CD14-positive monocyte (primary cell): ENCODE results near the gene SNX2. TPM values are rescaled to one million over a fixed set of nuclear protein-coding genes. Genes with fewer than 3 reads are reported as not detected.

Source experiments
- DNase-seq, 3 donors: peaks; one replicate each; pipeline ENCODE4 v3.0.0-alpha.2; 2011 to 2022
- H2AFZ ChIP-seq: 2 replicates; pipeline ENCODE4 v1.6.0; 2012; ENCODE audit warnings: mild to moderate bottlenecking, low read depth, low read length, inconsistent platforms; ENCODE audit not compliant: insufficient read depth, poor library complexity, severe bottlenecking
- H3K27ac ChIP-seq, 2 donors: 1 replicate in 1 of 2; 2 replicates in 1 of 2; pipeline ENCODE4 v1.5.1; 2012 to 2013; ENCODE audit warnings: low read length in 2 of 2, control low read depth in 1 of 2, inconsistent platforms in 1 of 2, low read depth in 1 of 2, mild to moderate bottlenecking in 1 of 2
- H3K27me3 ChIP-seq, 2 donors: one replicate each; pipeline versions ENCODE4 v1.6.0 to v1.6.1; 2011 to 2013; ENCODE audit warnings: low read length in 2 of 2; ENCODE audit not compliant: control insufficient read depth in 2 of 2, insufficient read depth in 2 of 2
- H3K36me3 ChIP-seq, 2 donors: replicated peaks in 1 of 2; 1 replicate in 1 of 2; 2 replicates in 1 of 2; pipeline versions ENCODE4 v1.5.1 to v1.6.1; 2012 to 2013; ENCODE audit warnings: low read length in 2 of 2, control low read depth in 1 of 2, inconsistent platforms in 1 of 2, mild to moderate bottlenecking in 1 of 2; ENCODE audit not compliant: insufficient read depth in 2 of 2, control insufficient read depth in 1 of 2
- H3K4me1 ChIP-seq, 2 donors: 1 replicate in 1 of 2; 2 replicates in 1 of 2; pipeline versions ENCODE4 v1.5.1 to v1.6.1; 2012 to 2013; ENCODE audit warnings: low read length in 2 of 2, control low read depth in 1 of 2, inconsistent platforms in 1 of 2, mild to moderate bottlenecking in 1 of 2, moderate library complexity in 1 of 2; ENCODE audit not compliant: insufficient read depth in 2 of 2, control insufficient read depth in 1 of 2
- H3K4me2 ChIP-seq: replicated peaks from 2 replicates; pipeline ENCODE3; 2012; ENCODE audit warnings: low read length, moderate library complexity, mild to moderate bottlenecking; ENCODE audit not compliant: poor library complexity, severe bottlenecking; ENCODE audit errors: extremely low read depth
- H3K4me3 ChIP-seq, 3 experiments: fragments of 200-600 bp in 1 of 3; sonication (generic) in 1 of 3; replicated peaks in 1 of 3; 1 replicate in 2 of 3; 2 replicates in 1 of 3; pipeline ENCODE4 v1.5.1; 2011 to 2013; ENCODE audit warnings: low read length in 3 of 3, mild to moderate bottlenecking in 3 of 3, control low read depth in 2 of 3, low read depth in 2 of 3, inconsistent platforms in 1 of 3, moderate library complexity in 1 of 3
- H3K79me2 ChIP-seq: 2 replicates; pipeline ENCODE4 v1.6.0; 2012; ENCODE audit warnings: mild to moderate bottlenecking, control low read depth, inconsistent platforms, low read length, moderate library complexity; ENCODE audit not compliant: insufficient read depth
- H3K9ac ChIP-seq: 2 replicates; pipeline ENCODE4 v1.6.0; 2017; ENCODE audit warnings: low read length, mild to moderate bottlenecking; ENCODE audit not compliant: insufficient read depth, poor library complexity, severe bottlenecking
- H3K9me3 ChIP-seq, 2 donors: replicated peaks in 1 of 2; 1 replicate in 1 of 2; 2 replicates in 1 of 2; pipeline versions ENCODE4 v1.5.1 to v1.6.1; 2012 to 2013; ENCODE audit warnings: low read length in 2 of 2, control low read depth in 1 of 2; ENCODE audit not compliant: control insufficient read depth in 1 of 2, insufficient read depth in 1 of 2
- H4K20me1 ChIP-seq: 2 replicates; pipeline ENCODE4 v1.6.0; 2012; ENCODE audit warnings: mild to moderate bottlenecking, low read length, control low read depth, moderate library complexity; ENCODE audit not compliant: insufficient read depth
- H3K27ac Mint-ChIP-seq, 7 donors: one replicate each; pipeline ENCODE4 v1.8.0; 2020; ENCODE audit warnings: mild to moderate bottlenecking in 7 of 7, mixed read lengths in 7 of 7, moderate library complexity in 6 of 7, inconsistent platforms in 2 of 7
- H3K27me3 Mint-ChIP-seq, 3 donors: one replicate each; pipeline ENCODE4 v1.8.0; 2021 to 2022; ENCODE audit warnings: low read depth in 3 of 3, mild to moderate bottlenecking in 3 of 3, mixed read lengths in 3 of 3, moderate library complexity in 3 of 3, inconsistent platforms in 1 of 3
- H3K36me3 Mint-ChIP-seq, 2 donors: one replicate each; pipeline ENCODE4 v1.8.0; 2020; ENCODE audit warnings: mixed read lengths in 2 of 2, inconsistent platforms in 1 of 2, mild to moderate bottlenecking in 1 of 2
- H3K4me1 Mint-ChIP-seq: one replicate; pipeline ENCODE4 v1.8.0; 2020; ENCODE audit warnings: mild to moderate bottlenecking, mixed read lengths
- H3K4me3 Mint-ChIP-seq, 2 donors: one replicate each; pipeline ENCODE4 v1.8.0; 2020; ENCODE audit warnings: mild to moderate bottlenecking in 2 of 2, mixed read lengths in 2 of 2, moderate library complexity in 1 of 2
- H3K9me3 Mint-ChIP-seq, 7 donors: one replicate each; pipeline ENCODE4 v1.8.0; 2020 to 2022; ENCODE audit warnings: mixed read lengths in 7 of 7, mild to moderate bottlenecking in 6 of 7, moderate library complexity in 6 of 7, inconsistent platforms in 2 of 7
- CTCF ChIP-seq: fragments of 200-600 bp; IDR thresholded peaks from one replicate; pipeline ENCODE4 v1.8.0; 2022; ENCODE audit warnings: antibody characterized with exemption, mild to moderate bottlenecking
- WGBS: methylation state at CpG from one replicate; pipeline ENCODE4 v1.1.5; 2013; ENCODE audit warnings: missing lambda C conversion rate; ENCODE audit not compliant: insufficient coverage; 5-methylcytosine and 5-hydroxymethylcytosine counted together
- intact Hi-C, 2 donors: fragments of 100-400 bp; cut with micrococcal nuclease; formaldehyde crosslinking; loops; one replicate each; pipeline versions ENCODE4 v1.15.0 to v1.15.1; 2023
- polyA plus RNA-seq, 3 donors: library from polyadenylated mRNA; depleted of rRNA in 1 of 3; unstranded in 2 of 3; stranded (reverse) in 1 of 3; fragments of 300-500 nt in 2 of 3; fragments of >200 nt in 1 of 3; fragmentation: Illumina TruSeq in 2 of 3; gene quantifications; 1 replicate in 2 of 3; 2 replicates in 1 of 3; pipeline ENCODE4 v1.2.3, GENCODE V29; 2012 to 2021

SNX2 gene
- polyA plus RNA-seq, 3 donors, result 84.6 to 264 (median 263) TPM

- H3K27me3 ChIP-seq, result no peaks in the 10 kb centered on the region
- H3K4me3 ChIP-seq, result peak overlapping the region; percentile 64 to 93 (median 85)
- H3K27me3 Mint-ChIP-seq, result peaks cover 2 to 6% (median 2%) of the 10 kb centered on the region in 3 donors
- no peaks in the 10 kb centered on the region for H4K20me1 ChIP-seq
- H3K4me1 ChIP-seq, result peaks cover 28 to 54% of the 10 kb centered on the region in 2 donors
- peak in 2 of 3 donors; percentile 3 to 12 for DNase-seq
- H3K9me3 ChIP-seq, result no peaks in the 10 kb centered on the region
- H3K9ac ChIP-seq, result peak overlapping the region; percentile 69
- peaks cover 48% of the 10 kb centered on the region for H3K4me1 Mint-ChIP-seq
- H3K4me2 ChIP-seq, result peak overlapping the region; percentile 97
- H3K79me2 ChIP-seq, result no peaks in the 10 kb centered on the region
- peaks cover 0 to 2% (median 0%) of the 10 kb centered on the region in 7 donors for H3K9me3 Mint-ChIP-seq
- peak overlapping the region; percentile 96 for H2AFZ ChIP-seq
- H3K27ac Mint-ChIP-seq, result peak overlapping the region in 6 of 7 donors; percentile 54 to 89 (median 77)
- intact Hi-C loops, result no loop called here
- H3K27ac ChIP-seq, result peak overlapping the region in 1 of 2 donors; percentile 72
- TF ChIP-seq CTCF, result no peak
- WGBS, result 9% methylated on average over 15 of the region's 22 CpGs
- H3K36me3 ChIP-seq, result no peaks in the 10 kb centered on the region
- peaks cover 0 to 4% of the 10 kb centered on the region in 2 donors for H3K36me3 Mint-ChIP-seq
- peak overlapping the region; percentile 94 for H3K4me3 Mint-ChIP-seq
Observed at GRCh38 chr5:122844136-122844909, 69.4 kb downstream of the SNX2 start.

- peak overlapping the region in 1 of 2 donors; percentile 72 for H3K27ac ChIP-seq
- under 1% methylated on average over 16 of the region's 16 CpGs for WGBS
- H3K27me3 Mint-ChIP-seq, result peaks cover 2 to 6% (median 2%) of the 10 kb centered on the region in 3 donors
- H3K4me2 ChIP-seq, result peak overlapping the region; percentile 97
- H3K9me3 ChIP-seq, result no peaks in the 10 kb centered on the region
- no peaks in the 10 kb centered on the region for H3K79me2 ChIP-seq
- H3K36me3 Mint-ChIP-seq, result peaks cover 0 to 4% of the 10 kb centered on the region in 2 donors
- H3K27ac Mint-ChIP-seq, result peak overlapping the region in 6 of 7 donors; percentile 58 to 89 (median 82)
- peaks cover 53% of the 10 kb centered on the region for H3K4me1 Mint-ChIP-seq
- H3K4me3 Mint-ChIP-seq, result peak overlapping the region; percentile 94
- no peak for TF ChIP-seq CTCF
- peak overlapping the region; percentile 64 to 93 (median 85) for H3K4me3 ChIP-seq
- peak in 1 of 3 donors; percentile 6 for DNase-seq
- H3K27me3 ChIP-seq, result no peaks in the 10 kb centered on the region
- no peaks in the 10 kb centered on the region for H3K36me3 ChIP-seq
- no peaks in the 10 kb centered on the region for H4K20me1 ChIP-seq
- peaks cover 0 to 2% (median 0%) of the 10 kb centered on the region in 7 donors for H3K9me3 Mint-ChIP-seq
- H3K4me1 ChIP-seq, result peaks cover 33 to 59% of the 10 kb centered on the region in 2 donors
- peak overlapping the region; percentile 69 for H3K9ac ChIP-seq
- intact Hi-C loops, result no loop called here
- H2AFZ ChIP-seq, result peak overlapping the region; percentile 96
Observed at GRCh38 chr5:122844910-122845228, 70.0 kb downstream of the SNX2 start.
